CD4-positive, CD25-positive, alpha-beta regulatory T cell (primary cell): ENCODE measurements around the gene WDR36. TPM values are rescaled to one million over a fixed set of nuclear protein-coding genes. Genes with fewer than 3 reads are reported as not detected.
A peak's percentile ranks its signal among the peaks of the same experiment; 100 is the strongest.

Experiments
- ATAC-seq, 2 donors: fragments of 150-1000 bp; cut with Tn5 transposase; one replicate each; pipeline ENCODE4 v1.10.0; 2021; ENCODE audit warnings: low read depth in 2 of 2, moderate number of reproducible peaks in 2 of 2, moderate library complexity in 1 of 2
- DNase-seq, 3 donors: peaks; one replicate each; pipeline versions ENCODE4 v3.0.0 to v3.0.0-alpha.2; 2012 to 2022; ENCODE audit warnings: mixed read lengths in 1 of 3
- H3K27ac ChIP-seq: one replicate; pipeline ENCODE4 v1.7.0; 2013; ENCODE audit warnings: mild to moderate bottlenecking, low read length; ENCODE audit not compliant: insufficient read depth, poor library complexity, severe bottlenecking
- H3K27me3 ChIP-seq: one replicate; pipeline ENCODE4 v1.7.0; 2013; ENCODE audit warnings: low read length; ENCODE audit not compliant: control insufficient read depth, insufficient read depth
- H3K36me3 ChIP-seq: one replicate; pipeline ENCODE4 v1.7.0; 2013; ENCODE audit warnings: mild to moderate bottlenecking, low read length, moderate library complexity; ENCODE audit not compliant: control insufficient read depth, insufficient read depth
- H3K4me1 ChIP-seq: 2 replicates; pipeline ENCODE4 v1.7.0; 2013; ENCODE audit warnings: mild to moderate bottlenecking, low read length; ENCODE audit not compliant: insufficient read depth, control insufficient read depth, poor library complexity, severe bottlenecking
- H3K4me3 ChIP-seq: one replicate; pipeline ENCODE4 v1.7.0; 2013; ENCODE audit warnings: low read depth, mild to moderate bottlenecking, low read length, moderate library complexity
- H3K9me3 ChIP-seq, 2 experiments: 1 replicate in 1 of 2; 2 replicates in 1 of 2; pipeline ENCODE4 v1.7.0; 2013; ENCODE audit warnings: low read length in 2 of 2, mild to moderate bottlenecking in 1 of 2, moderate library complexity in 1 of 2; ENCODE audit not compliant: control insufficient read depth in 2 of 2
- H3K27ac Mint-ChIP-seq, 3 donors: one replicate each; pipeline ENCODE4 v1.8.0; 2020 to 2022; ENCODE audit warnings: mild to moderate bottlenecking in 3 of 3, mixed read lengths in 3 of 3, moderate library complexity in 2 of 3
- H3K27me3 Mint-ChIP-seq: one replicate; pipeline ENCODE4 v1.8.0; 2022; ENCODE audit warnings: mild to moderate bottlenecking, mixed read lengths
- H3K36me3 Mint-ChIP-seq: one replicate; pipeline ENCODE4 v1.8.0; 2020; ENCODE audit warnings: mixed read lengths
- H3K4me1 Mint-ChIP-seq, 4 donors: one replicate each; pipeline ENCODE4 v1.8.0; 2020 to 2022; ENCODE audit warnings: mixed read lengths in 4 of 4, mild to moderate bottlenecking in 1 of 4
- H3K4me3 Mint-ChIP-seq, 4 donors: one replicate each; pipeline ENCODE4 v1.8.0; 2020 to 2022; ENCODE audit warnings: mild to moderate bottlenecking in 4 of 4, mixed read lengths in 4 of 4, moderate library complexity in 3 of 4
- H3K9me3 Mint-ChIP-seq, 7 donors: one replicate each; pipeline ENCODE4 v1.8.0; 2020 to 2022; ENCODE audit warnings: mixed read lengths in 7 of 7, mild to moderate bottlenecking in 3 of 7, moderate library complexity in 2 of 7
- polyA plus RNA-seq, 4 donors: library from polyadenylated mRNA; unstranded; fragments of 300-500 nt; fragmentation: Illumina TruSeq; gene quantifications; one replicate each; pipeline ENCODE4 v1.2.3, GENCODE V29; 2021
- total RNA-seq: library from RNA; stranded (reverse); gene quantifications from one replicate; pipeline ENCODE4 v1.2.3, GENCODE V29; 2022

The WDR36 gene
- total and polyA plus RNA-seq, 5 donors from 2014 or later, result 15.5 to 25.5 (median 18.8) TPM

DNA sequence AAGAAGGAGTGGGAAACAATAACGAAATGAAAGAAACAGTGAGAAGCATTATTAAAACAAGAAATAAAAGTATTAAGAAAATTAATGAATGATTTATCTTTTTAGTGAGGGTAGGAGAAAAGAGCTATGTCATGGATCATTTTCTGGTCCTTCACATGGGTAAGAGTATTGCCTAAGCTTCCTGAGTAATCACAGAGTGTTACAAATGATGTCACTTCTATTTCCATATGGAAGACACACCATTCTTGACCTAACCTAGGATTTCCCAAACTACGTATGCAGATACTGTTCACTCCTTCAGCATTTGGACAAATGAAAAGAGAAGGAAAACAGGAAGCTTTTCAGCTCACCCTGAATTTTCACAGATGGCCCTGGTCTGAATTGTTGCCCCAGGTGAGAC is 23.9 kb upstream of the WDR36 start:
- no peaks in the 10 kb centered on the region for H3K36me3 Mint-ChIP-seq

DNA sequence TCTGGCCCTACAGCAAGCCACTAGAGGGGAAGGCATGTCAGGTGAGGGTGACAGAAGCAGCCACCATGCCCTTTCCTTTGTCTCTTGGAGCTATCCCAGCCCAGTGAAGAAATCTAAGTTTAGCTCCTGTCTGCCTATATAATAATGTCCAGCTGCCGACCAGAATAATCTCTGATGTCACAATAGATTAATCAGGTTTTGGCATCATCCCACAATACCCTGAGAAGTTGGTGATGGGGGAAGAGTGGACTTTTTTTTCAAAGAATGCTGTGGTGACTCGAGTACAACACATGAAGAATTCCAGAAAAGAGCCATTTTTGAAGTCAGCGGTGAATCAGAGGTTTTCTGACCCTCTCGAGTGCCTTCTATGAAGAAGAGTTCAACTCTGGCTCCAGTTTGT is 22.3 kb upstream of the WDR36 start:
- peaks cover 6 to 24% (median 13%) of the 10 kb centered on the region in 4 donors for H3K4me1 Mint-ChIP-seq
- H3K27me3 ChIP-seq, result peaks cover 64% of the 10 kb centered on the region
- peak overlapping the region in 1 of 3 donors; percentile 12 for H3K27ac Mint-ChIP-seq

More for the DNA sequence above, 23.9 kb upstream of the WDR36 start:
- Mint-ChIP-seq H3K27ac (no peak overlapping the region), H3K4me1 (peaks cover 6 to 13% (median 8%) of the 10 kb centered on the region in 4 donors), H3K4me3 (no peak overlapping the region), H3K9me3 (no peaks in the 10 kb centered on the region), H3K27me3 (peaks cover 84% of the 10 kb centered on the region)
- Histone ChIP-seq H3K9me3 (peaks cover 0 to 3% of the 10 kb centered on the region in 2 experiments), H3K4me1 (peaks cover 14% of the 10 kb centered on the region), H3K27ac (no peak overlapping the region), H3K4me3 (no peak overlapping the region), H3K27me3 (peaks cover 57% of the 10 kb centered on the region), H3K36me3 (no peaks in the 10 kb centered on the region)
- DNase-seq (no peak), ATAC-seq (no peak)

DNA sequence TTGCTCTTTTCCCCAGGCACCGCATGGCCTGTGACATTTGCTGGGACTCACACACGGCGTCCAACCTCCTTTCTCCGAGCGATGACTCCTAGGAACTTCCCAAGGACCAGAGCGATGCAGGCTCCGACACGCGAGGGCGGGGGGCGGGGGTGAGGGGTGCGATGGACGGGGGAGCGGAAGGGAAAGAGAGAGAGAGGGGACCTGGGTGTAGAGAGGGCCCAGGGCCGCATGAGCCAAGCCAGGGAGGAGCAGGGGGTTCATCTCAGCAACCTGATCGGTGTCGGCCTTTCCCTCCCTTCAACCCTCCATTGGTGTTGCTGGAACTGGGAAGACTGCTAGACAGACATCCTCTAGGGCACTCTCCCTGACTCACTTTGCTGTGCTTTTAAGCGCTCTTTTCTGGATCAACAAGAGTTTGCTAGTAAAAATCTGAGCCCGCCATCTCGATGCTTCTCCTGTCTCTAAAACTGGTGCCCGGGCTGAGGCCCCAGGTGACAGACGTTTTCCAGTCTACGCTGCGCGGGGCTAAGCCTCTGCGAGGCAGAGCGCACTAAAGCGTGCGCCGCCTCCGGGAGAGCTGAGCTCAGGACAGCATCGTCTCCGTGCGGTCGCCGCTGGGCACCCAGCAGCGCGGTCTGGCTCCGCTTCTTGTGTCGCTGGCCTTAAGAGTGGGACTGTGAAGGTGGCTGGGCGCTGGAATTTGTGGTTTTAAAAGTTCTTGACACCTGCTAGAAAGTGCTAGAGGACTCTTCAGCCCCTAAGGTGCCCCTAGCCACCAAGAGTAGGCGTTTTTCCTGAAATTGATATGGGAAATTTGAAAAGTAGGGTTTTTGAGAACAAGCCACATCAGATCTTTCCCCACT is 21.6 kb upstream of the WDR36 start:
- DNase-seq (no peak), ATAC-seq (peak in 1 of 2 donors; percentile 31)
- H3K27ac Mint-ChIP-seq, result no peak overlapping the region
- H3K27ac ChIP-seq, result no peak overlapping the region
- H3K4me3 ChIP-seq, result no peak overlapping the region
- H3K27me3 ChIP-seq, result peaks cover 64% of the 10 kb centered on the region
- peaks cover 95% of the 10 kb centered on the region for H3K27me3 Mint-ChIP-seq
- no peaks in the 10 kb centered on the region for H3K36me3 ChIP-seq
- H3K4me1 ChIP-seq, result peaks cover 21% of the 10 kb centered on the region
- no peaks in the 10 kb centered on the region for H3K36me3 Mint-ChIP-seq
- H3K9me3 ChIP-seq, result peaks cover 0 to 3% of the 10 kb centered on the region in 2 experiments
- peaks cover 6 to 24% (median 13%) of the 10 kb centered on the region in 4 donors for H3K4me1 Mint-ChIP-seq
- H3K9me3 Mint-ChIP-seq, result no peaks in the 10 kb centered on the region
- H3K4me3 Mint-ChIP-seq, result peak overlapping the region in 1 of 4 donors; percentile 40

More for the DNA sequence above, 22.3 kb upstream of the WDR36 start:
- Mint-ChIP-seq H3K9me3 (no peaks in the 10 kb centered on the region), H3K4me3 (no peak overlapping the region), H3K36me3 (no peaks in the 10 kb centered on the region), H3K27me3 (peaks cover 100% of the 10 kb centered on the region)
- Histone ChIP-seq H3K4me1 (peaks cover 21% of the 10 kb centered on the region), H3K27ac (no peak overlapping the region), H3K9me3 (peaks cover 0 to 3% of the 10 kb centered on the region in 2 experiments), H3K4me3 (no peak overlapping the region), H3K36me3 (no peaks in the 10 kb centered on the region)
- no peak for ATAC-seq
- DNase-seq, result no peak

DNA sequence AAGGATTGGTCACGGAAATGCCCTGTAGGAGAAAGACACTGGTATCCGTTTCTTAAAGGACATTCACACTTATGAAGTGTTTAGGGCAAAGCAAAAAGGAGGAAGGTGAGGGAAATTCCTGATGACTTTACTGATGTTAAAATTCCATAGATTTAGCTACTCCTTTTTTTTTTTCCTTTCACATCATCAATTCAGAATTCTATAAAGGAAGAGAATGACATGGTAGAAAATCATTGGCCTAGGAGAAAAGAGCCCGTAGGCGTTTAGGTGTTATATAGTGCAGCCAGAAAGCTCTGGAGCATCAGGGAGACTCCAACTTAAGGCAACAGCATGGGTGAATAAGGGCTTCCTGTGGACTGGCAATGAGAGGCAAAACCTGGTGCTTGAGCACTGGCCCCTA is 20.7 kb upstream of the WDR36 start, which contains the start of gene TSLP:
TSLP (plus strand) TSS at position 301 of the 400 bp plus-strand sequence. CDS start 178 bp downstream, outside the sequence.
- Mint-ChIP-seq H3K27ac (peak within 1 kb of the TSS in 1 of 3 donors; percentile 90), H3K4me3 (peak within 1 kb of the TSS in 3 of 4 donors; percentile 62 to 89 (median 82))
- no peak for ATAC-seq

DNA sequence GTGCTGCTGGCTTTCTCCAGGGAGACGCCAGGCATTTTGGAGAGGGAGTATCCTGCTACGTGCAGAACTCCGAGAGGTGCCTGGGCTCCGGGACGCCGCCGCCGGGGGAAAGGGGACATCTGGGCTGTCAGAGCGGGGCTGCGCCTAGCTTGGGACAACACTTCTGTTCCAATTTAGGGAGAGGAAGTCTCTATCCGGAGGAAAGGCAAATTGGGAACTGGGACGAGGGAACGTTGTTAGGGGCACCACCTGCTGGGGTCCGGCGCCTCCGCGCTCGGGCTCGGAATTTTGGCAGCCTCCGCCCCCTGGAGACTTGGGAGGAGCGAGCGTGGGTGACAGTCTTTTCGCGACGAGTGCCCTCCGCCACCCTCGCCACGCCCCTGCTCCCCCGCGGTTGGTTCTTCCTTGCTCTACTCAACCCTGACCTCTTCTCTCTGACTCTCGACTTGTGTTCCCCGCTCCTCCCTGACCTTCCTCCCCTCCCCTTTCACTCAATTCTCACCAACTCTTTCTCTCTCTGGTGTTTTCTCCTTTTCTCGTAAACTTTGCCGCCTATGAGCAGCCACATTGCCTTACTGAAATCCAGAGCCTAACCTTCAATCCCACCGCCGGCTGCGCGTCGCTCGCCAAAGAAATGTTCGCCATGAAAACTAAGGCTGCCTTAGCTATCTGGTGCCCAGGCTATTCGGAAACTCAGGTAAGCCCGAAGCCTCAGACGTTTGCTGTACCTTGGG is 19.0 kb upstream of the WDR36 start:
- H3K36me3 Mint-ChIP-seq, result no peaks in the 10 kb centered on the region
- ATAC-seq, result peak; percentile 50 to 76
- H3K27me3 Mint-ChIP-seq, result peaks cover 82% of the 10 kb centered on the region

More for the DNA sequence above, 20.7 kb upstream of the WDR36 start, which contains the start of gene TSLP:
- Histone ChIP-seq H3K9me3 (peaks cover 0 to 3% of the 10 kb centered on the region in 2 experiments), H3K4me1 (peaks cover 21% of the 10 kb centered on the region), H3K36me3 (no peaks in the 10 kb centered on the region), H3K27me3 (peaks cover 63% of the 10 kb centered on the region), H3K27ac (no peak within 1 kb of the TSS), H3K4me3 (no peak within 1 kb of the TSS)
- Mint-ChIP-seq H3K4me1 (peaks cover 6 to 24% (median 13%) of the 10 kb centered on the region in 4 donors), H3K9me3 (no peaks in the 10 kb centered on the region), H3K36me3 (no peaks in the 10 kb centered on the region), H3K27me3 (peaks cover 90% of the 10 kb centered on the region)
- no peak for DNase-seq

DNA sequence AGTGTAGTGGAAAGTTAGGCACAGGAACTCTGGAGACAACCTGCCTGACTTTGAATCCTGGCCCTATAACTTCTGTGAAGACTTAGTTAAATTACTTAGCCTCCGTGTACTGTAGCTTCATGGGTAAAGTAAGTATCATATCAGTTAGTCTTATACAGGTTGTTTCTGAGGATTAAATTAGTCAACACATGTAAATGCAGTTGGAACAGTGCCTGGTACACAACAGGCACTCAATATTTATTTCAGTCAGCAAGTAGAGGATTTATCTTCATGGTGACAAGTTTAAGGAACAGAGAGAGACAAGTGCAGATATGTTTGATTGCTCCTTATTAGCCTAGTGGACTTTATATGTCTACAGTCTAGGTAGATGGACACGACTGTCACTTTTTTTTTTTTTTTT is 17.9 kb upstream of the WDR36 start:
- Histone ChIP-seq H3K27me3 (peaks cover 52% of the 10 kb centered on the region), H3K4me3 (no peak overlapping the region), H3K27ac (no peak overlapping the region), H3K4me1 (peaks cover 21% of the 10 kb centered on the region), H3K9me3 (no peaks in the 10 kb centered on the region), H3K36me3 (no peaks in the 10 kb centered on the region)
- H3K36me3 Mint-ChIP-seq, result no peaks in the 10 kb centered on the region
- H3K9me3 Mint-ChIP-seq, result peaks cover 0 to 2% (median 0%) of the 10 kb centered on the region in 7 donors
- peaks cover 6 to 24% (median 13%) of the 10 kb centered on the region in 4 donors for H3K4me1 Mint-ChIP-seq
- no peak overlapping the region for H3K4me3 Mint-ChIP-seq
- ATAC-seq (no peak), DNase-seq (no peak)
- H3K27ac Mint-ChIP-seq, result no peak overlapping the region
- H3K27me3 Mint-ChIP-seq, result peaks cover 79% of the 10 kb centered on the region

More for the DNA sequence above, 19.0 kb upstream of the WDR36 start:
- Histone ChIP-seq H3K4me1 (peaks cover 21% of the 10 kb centered on the region), H3K4me3 (peak overlapping the region; percentile 71), H3K27ac (no peak overlapping the region), H3K27me3 (peaks cover 60% of the 10 kb centered on the region), H3K36me3 (no peaks in the 10 kb centered on the region), H3K9me3 (peaks cover 0 to 3% of the 10 kb centered on the region in 2 experiments)
- Mint-ChIP-seq H3K4me1 (peaks cover 6 to 24% (median 13%) of the 10 kb centered on the region in 4 donors), H3K9me3 (peaks cover 0 to 2% (median 0%) of the 10 kb centered on the region in 7 donors), H3K27ac (no peak overlapping the region), H3K4me3 (peak overlapping the region; percentile 62 to 89 (median 86))
- DNase-seq, result peak; percentile 26 to 46 (median 30)

DNA sequence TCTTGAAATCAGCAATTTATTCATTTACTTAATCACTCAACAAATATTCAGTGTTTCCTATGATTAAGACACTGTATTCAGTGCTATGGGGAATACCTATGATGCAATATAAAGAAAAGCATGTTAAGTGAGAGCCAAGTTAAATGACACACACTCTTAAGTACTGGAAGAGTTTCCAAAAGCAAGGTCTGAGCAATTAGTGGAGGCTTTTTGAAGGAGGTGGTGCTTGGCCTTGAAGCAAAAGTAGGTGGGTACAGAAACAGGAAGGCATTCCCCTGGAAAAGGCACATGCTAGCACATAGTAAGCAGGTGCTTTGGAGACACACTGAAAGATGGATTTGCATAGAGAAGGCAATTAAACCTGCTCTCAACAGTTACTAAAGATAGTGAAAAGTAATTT is 16.6 kb upstream of the WDR36 start:
- Mint-ChIP-seq H3K27ac (no peak overlapping the region), H3K4me3 (no peak overlapping the region), H3K36me3 (no peaks in the 10 kb centered on the region), H3K4me1 (peaks cover 6 to 24% (median 13%) of the 10 kb centered on the region in 4 donors), H3K9me3 (peaks cover 0 to 2% (median 0%) of the 10 kb centered on the region in 7 donors), H3K27me3 (peaks cover 72% of the 10 kb centered on the region)
- H3K4me1 ChIP-seq, result peaks cover 20% of the 10 kb centered on the region
- no peak overlapping the region for H3K27ac ChIP-seq
- H3K4me3 ChIP-seq, result no peak overlapping the region
- no peaks in the 10 kb centered on the region for H3K9me3 ChIP-seq
- ATAC-seq (no peak), DNase-seq (no peak)
- peaks cover 51% of the 10 kb centered on the region for H3K27me3 ChIP-seq
- H3K36me3 ChIP-seq, result no peaks in the 10 kb centered on the region
